ENCODE data around the gene NELL1. TPM values are rescaled to one million over a fixed set of nuclear protein-coding genes. Genes with fewer than 3 reads are reported as not detected.
A peak's percentile ranks its signal among the peaks of the same experiment; 100 is the strongest.

The NELL1 gene
- total RNA-seq, 2 donors from 2014 or later, result not detected

DNA sequence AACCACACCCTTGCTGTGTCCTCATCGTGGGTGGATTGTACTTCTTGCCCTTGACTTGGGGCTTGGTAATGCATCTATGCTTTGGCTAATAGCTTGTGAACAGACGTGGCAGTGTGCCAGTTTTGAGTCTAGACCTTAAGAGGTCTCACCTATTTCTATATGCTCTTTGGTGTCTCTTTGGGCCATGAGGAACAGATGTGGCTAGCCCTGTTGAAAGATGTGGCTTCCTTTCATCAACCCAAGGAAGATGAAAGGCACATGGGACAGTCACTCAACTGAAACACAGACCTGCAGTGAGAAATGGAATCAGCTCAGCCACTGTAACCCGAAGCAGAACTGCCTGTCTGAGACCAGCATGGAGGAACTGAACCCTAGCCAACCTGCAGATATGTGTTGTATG lies 7.9 kb upstream of the NELL1 start:
- intact Hi-C loops (cut with DNase I), result no loop called here
- ATAC-seq, result no peak
- no peak for DNase-seq

DNA sequence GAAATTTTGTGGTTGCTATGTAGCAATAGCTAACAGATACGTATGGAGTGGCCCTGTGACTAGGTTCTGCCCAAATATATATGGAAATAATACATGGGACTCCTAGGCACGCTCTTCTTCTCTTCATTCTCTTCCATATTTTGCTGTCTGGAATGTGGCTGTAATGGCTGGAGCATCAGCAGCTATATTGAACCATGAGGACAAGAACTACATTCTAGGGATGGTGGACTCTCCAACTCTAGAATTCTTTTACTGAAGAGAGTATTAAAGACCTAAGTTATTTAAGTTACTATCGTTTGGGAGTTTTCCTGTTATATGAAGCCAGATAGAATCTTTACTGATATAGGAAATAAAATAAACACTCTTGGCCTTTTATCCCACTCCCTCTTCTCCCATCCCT lies 7.5 kb upstream of the NELL1 start:
- intact Hi-C loops (cut with DNase I), result no loop called here
- no peak for DNase-seq
- ATAC-seq, result no peak

DNA sequence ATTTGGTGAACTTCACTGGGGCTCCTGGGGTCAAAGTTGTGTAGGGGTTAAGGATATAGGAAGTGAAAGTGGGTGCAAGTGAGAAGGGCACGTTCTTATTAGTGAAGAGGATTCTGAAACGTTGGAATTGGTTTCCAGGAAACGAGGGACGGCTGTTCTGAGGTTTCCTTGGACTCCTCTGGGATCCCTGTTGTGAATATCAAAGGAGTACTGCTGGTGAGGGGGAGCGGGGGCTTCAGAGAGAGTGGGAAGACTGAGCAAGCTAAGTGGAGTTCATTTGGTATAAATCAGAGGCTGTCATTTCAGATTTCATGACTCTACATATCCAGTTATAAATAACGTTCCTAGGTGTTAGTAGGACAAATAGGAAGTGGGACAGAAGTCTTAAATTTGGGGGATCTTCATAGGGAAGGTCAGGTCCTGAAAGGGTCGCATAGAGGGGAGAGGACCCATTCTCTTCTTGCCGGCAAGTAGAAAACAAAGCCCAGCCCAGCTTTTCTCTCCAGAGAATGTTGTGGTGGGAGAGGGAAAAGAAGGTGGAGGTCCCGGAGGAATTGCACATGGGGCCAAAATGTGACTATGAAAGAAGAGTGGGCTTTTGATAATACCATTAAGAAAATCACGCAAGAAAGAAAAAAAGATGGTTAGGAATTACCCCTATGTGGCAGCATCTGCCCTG lies 1.1 kb upstream of the NELL1 start:
- ATAC-seq (no peak), DNase-seq (no peak)
- intact Hi-C loops (cut with DNase I), result no loop called here

DNA sequence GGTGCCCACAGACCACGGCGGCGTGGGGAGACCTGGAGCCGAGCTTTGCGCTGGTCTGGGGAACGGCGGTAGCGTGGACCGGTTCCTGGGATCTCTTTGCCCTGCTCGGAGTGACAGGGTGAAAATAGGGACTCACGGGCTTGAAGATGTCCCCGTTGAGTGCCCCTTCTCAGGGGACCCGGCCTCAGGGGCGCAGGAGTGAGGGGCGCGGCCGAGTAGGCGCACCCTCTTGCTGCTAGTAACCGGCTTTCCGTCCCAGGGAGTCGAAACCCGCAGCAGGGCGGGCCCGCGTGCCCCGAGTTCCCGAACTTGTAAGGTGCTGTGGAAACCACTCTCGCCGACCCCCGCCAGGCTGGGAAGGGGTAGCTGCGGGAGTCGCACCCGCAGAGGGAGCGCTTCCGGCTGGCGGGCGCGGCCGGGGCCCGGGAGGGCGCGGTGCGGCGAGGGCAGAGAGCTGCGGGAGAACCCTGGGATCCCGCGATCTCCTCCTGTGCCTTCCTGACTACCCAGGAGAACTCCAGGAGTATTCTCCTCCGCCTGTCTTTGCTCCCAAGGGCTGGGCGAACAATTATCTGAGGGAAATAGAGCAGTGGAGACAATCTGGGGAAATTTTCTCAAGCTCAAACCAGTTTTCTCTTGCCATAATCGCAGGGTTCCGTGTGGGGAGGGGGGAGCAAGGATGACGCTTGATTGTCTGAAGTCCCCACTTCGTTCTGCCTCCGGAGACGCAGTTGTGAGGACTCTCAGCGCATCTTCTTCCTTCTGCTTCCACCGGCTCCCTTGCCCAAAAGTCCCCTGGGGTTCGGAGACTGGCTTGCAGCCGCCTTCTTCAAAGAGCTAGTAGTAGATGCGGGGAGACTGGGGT lies 666 bp downstream of the NELL1 start:
- ATAC-seq (peak in 1 of 2 donors; percentile 36), DNase-seq (no peak)
- intact Hi-C loops (cut with DNase I), result no loop called here

DNA sequence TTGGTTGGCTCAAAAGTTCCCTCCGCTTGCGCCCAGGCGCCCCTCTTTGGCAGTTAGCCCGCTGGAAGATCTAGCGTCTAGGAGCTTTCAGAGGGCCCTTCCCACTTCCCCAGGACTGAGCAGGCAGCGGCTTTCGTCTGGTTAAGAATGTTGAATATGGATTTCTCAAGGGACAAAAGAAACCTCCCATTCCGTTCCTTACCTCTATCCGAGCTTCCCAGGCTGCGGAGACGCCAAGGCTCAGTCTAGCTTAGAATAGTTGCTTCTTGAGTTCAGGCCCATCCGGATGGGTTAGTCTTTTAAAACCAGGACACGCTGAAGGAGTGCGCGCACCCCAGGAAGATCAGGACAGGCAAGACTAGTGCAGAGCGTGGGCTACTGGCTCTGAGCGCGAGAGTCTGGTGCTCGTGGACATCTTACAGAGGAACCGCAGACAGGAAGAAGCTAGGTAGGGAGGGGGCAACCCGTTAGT lies 1.6 kb downstream of the NELL1 start:
- intact Hi-C loops (cut with DNase I), result no loop called here
- ATAC-seq (no peak), DNase-seq (no peak)

- intact Hi-C loops (cut with DNase I), result no loop called here
- DNase-seq (no peak), ATAC-seq (no peak)
These were observed 2.6 kb downstream of the NELL1 start for GRCh38 chr11:20671856-20672546.

GRCh38 chr11:20672575-20672974 lies 3.2 kb downstream of the NELL1 start:
- no peak for DNase-seq
- no peak for ATAC-seq
- intact Hi-C loops (cut with DNase I), result no loop called here

DNA sequence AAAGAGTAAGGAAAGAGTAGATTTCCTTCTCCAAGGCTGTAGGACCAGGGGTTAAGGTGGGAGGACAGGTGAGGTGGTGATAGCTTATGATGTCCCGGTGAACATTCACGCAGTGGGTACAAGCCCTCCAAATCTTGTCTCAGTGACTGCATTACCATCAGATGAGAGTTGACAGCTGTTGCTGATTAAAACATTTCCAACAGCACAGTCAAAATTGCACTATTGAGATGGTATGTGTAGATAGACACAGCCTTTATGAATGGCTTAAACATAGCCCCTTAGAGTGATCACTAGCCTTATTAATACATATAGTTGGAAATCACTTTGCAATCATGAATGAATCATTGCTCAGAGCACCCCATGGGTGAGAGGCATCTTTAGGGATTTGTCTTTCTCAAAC lies 7.3 kb downstream of the NELL1 start:
- intact Hi-C loops (cut with DNase I), result no loop called here
- ATAC-seq, result no peak
- no peak for DNase-seq

DNA sequence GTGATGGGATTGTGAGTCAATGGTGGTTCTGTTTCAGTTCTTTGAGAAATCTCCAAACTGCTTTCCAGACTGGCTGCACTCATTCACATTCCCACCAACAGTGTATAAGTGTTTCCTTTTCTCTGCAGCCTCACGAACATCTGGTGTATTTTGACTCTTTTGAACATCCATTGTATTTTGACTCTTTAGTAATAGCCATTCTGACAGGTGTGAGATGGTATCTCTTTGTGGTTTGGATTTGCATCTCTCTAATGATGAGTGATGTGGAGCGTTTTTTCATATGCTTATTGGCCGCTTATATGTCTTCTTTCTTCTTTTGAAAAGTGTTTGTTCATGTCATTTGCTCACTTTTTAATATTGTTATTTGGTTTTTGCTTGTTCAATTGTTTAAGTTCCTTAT lies 19.4 kb downstream of the NELL1 start:
- intact Hi-C loops (cut with DNase I), result no loop called here
- no peak for DNase-seq
- ATAC-seq, result no peak

DNA sequence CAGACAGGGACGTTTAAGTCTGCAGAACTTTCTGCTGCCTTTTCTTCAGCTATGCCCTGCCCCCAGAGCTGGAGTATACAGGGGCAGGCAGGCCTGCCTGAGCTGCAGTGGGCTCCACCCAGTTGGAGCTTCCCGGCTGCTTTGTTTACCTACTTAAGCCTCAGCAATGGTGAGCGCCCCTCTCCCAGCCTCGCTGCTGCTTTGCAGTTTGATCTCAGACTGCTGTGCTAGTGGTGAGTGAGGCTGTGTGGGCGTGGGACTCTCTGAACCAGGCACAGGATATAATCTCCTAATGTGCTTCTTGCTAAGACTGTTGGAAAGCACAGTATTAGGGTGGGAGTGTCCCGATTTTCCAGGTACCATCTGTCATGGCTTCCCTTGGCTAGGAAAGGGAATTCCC lies 38.5 kb downstream of the NELL1 start:
- intact Hi-C loops (cut with DNase I), result no loop called here
- DNase-seq (no peak), ATAC-seq (no peak)

- intact Hi-C loops (cut with DNase I), result no loop called here
- no peak for DNase-seq
- no peak for ATAC-seq
These were observed 43.5 kb downstream of the NELL1 start for GRCh38 chr11:20712912-20713311.

DNA sequence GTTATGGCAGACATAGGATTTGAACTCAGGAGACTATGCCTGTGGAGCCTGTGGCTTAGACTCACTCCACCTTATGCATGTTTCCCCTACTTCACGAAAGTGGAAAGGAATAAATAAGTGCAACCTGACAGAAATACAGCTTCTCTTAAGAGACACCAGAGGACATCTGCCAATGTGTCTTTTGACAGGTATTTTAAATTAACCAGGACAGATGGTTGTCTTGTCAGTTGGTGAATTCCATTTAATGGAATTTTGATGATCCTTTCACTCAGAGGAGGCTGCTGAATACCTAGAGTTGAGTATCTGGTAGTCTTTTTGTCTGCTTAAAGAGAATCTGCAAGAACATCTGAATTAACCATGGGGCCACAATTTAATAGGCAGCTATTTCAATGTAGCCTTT lies 46.1 kb downstream of the NELL1 start:
- DNase-seq, result no peak
- intact Hi-C loops (cut with DNase I), result no loop called here
- no peak for ATAC-seq

- intact Hi-C loops (cut with DNase I), result no loop called here
- ATAC-seq (no peak), DNase-seq (no peak)
These were observed 46.5 kb downstream of the NELL1 start for GRCh38 chr11:20715931-20716330.

DNA sequence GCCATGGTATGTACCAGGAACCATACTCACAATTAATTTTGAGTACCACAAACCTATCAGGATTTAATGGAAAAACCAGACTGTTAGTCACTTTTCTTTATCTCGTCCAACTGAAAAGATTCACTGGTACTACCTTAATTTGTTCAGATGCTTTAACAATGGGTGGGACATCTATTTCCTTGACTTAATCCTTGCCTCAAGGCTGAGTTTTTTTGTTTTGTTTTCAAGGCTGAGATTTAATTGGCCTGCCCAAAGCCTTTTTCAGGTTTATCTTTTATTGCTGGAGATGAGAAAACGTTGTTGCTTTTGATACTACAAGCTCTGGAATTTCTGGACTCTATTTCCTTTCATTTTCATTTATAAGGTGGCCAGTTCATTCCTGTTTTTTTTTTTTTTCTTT lies 50.4 kb downstream of the NELL1 start:
- intact Hi-C loops (cut with DNase I), result no loop called here
- no peak for ATAC-seq
- DNase-seq, result no peak

DNA sequence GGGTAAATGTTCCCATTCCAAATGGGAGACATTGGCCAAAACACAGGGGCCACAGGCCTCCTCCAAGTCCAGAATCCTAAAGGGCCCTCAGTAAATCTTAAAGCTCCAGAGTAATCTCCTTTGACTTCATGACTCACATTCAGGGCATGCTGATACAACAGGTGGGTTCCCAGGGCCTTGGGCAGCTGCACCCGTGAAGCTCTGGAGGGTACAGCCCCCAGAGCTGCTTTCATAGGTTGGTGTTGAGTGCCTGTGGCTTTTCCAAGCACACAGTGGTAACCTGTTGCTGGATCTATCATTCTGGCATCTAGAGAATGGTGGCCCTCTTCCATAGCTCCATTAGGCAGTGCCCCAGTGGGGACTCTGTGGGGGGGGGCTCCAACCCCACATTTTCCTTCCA lies 54.0 kb downstream of the NELL1 start:
- DNase-seq, result no peak
- intact Hi-C loops (cut with DNase I), result no loop called here
- no peak for ATAC-seq

DNA sequence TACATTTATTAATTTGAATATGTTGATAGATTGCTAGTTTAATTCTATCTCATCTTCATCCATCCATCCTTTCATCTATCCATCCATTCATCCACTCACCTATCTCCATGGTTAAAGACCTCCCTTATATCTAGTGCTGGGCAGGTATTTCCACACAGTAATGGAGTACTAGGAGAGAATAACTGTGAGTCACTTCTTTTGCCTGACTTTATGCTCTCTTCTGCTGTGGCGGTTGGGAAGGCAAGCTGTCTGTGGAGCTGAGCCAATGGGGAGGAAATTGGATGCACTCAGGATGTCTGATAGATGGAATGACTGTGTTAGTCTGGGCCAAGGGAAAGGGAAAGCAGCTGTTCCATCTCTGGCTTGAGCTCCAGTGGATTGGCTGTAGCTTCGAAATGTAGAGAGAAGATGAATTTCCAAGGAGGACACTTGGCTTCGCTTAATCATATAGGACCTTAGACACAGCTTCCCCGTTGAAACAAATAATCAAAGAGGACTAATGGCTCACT lies 60.3 kb downstream of the NELL1 start:
- DNase-seq (no peak), ATAC-seq (no peak)
- intact Hi-C loops (cut with DNase I), result no loop called here

GRCh38 chr11:20731676-20732215 lies 62.4 kb downstream of the NELL1 start:
- intact Hi-C loops (cut with DNase I), result no loop called here
- DNase-seq, result no peak
- ATAC-seq, result no peak

- no peak for ATAC-seq
- no peak for DNase-seq
- intact Hi-C loops (cut with DNase I), result no loop called here
These were observed 69.7 kb downstream of the NELL1 start for GRCh38 chr11:20739107-20739506.

DNA sequence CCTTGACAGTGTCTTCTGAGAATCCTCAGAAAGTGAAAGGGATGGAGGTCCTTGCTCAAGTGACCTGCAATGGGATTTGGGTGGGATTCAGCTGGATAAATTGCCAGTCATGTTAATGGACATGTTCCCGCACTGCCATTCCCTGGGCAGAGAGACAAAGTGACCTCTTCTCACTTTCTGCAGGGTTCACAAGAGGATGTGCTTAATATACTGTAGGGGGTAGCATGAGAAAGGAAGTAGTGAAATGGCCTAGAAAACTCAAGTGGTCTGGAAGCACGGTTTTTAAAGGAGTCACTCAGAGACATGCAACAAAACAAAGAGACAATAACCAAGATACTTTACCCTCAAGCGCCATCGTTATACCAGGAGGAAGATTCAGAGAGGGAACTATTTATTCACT lies 70.2 kb downstream of the NELL1 start:
- DNase-seq (no peak), ATAC-seq (no peak)
- intact Hi-C loops (cut with DNase I), result no loop called here

DNA sequence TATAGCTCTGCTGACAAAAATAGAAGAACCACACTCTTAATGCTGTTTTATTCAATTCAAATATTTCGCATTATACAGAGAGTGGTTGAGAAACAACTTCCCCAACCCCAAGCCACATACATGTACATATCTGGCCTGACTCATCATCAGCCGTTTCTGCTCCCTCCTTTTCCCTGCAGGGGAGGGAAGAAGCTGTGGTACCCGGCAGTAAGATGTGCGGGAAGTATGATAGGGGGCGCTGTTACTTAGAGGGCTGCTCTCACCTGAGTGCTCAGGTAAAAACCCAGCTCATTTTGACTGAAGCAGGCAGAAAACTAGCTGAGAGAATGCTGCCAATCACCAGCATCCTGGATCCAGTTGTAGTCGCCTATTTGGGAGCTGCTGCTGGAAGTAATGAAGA lies 85.5 kb downstream of the NELL1 start:
- intact Hi-C loops (cut with DNase I), result no loop called here
- ATAC-seq (no peak), DNase-seq (no peak)
